Measurements from ENCODE around the gene TP53I3.

Gene TP53I3

GRCh38 chr2:24080701-24081100 is 3.9 kb downstream of the TP53I3 start:
- CTCF ChIA-PET, result interaction anchor here (0.8 kb wide), 1 partner anchor 156 kb away, joined by 3 read pairs; no protein-coding TSS in a partner anchor
- no peak for TF ChIP-seq CTBP1 (IDR thresholded peaks at IDR 0.05; ENCODE audit: borderline replicate concordance)
- no peak for TF ChIP-seq ELF4 (IDR thresholded peaks at IDR 0.05)
- TF ChIP-seq ARNT (IDR thresholded peaks at IDR 0.05), result no peak
- TF ChIP-seq FOXA1 (IDR thresholded peaks at IDR 0.05), result no peak
- TF ChIP-seq LEF1 (IDR thresholded peaks at IDR 0.05; ENCODE audit: borderline replicate concordance), result no peak
- TF ChIP-seq HDGF (IDR thresholded peaks at IDR 0.05; ENCODE audit: borderline replicate concordance), result no peak
- no peak for TF ChIP-seq NFRKB (IDR thresholded peaks at IDR 0.05)
- no peak for TF ChIP-seq TARDBP (IDR thresholded peaks at IDR 0.05)
- TF ChIP-seq SP1 (IDR thresholded peaks at IDR 0.05), result no peak
- no peak for TF ChIP-seq PKNOX1 (IDR thresholded peaks at IDR 0.05)
- POLR2A ChIA-PET, result interaction anchor here (1.1 to 1.2 kb wide), 2 partner anchors 34 to 154 kb away, joined by 4 to 5 read pairs; partner anchors contain the start of genes ATAD2B and WDCP
- no peak for DNase-seq (ENCODE audit: extremely low spot score)

GRCh38 chr2:24077879-24078278 is 6.8 kb downstream of the TP53I3 start:
- ChIA-PET POLR2A (interaction anchor here (2.2 kb wide), 1 partner anchor 151 kb away, joined by 20 read pairs; the partner anchor contains the start of gene ATAD2B), CTCF (no interaction called here)
- no peak for DNase-seq (ENCODE audit: extremely low spot score)
- no peak for TF ChIP-seq ZNF384 (IDR thresholded peaks at IDR 0.05)
- TF ChIP-seq FOXM1 (IDR thresholded peaks at IDR 0.05; ENCODE audit: borderline replicate concordance), result no peak
- no peak for TF ChIP-seq PKNOX1 (IDR thresholded peaks at IDR 0.05)
- TF ChIP-seq HDGF (IDR thresholded peaks at IDR 0.05; ENCODE audit: borderline replicate concordance), result no peak
- TF ChIP-seq ELF4 (IDR thresholded peaks at IDR 0.05), result no peak
- no peak for TF ChIP-seq FOXA1 (IDR thresholded peaks at IDR 0.05)
- TF ChIP-seq SP1 (IDR thresholded peaks at IDR 0.05), result no peak
- no peak for TF ChIP-seq CTBP1 (IDR thresholded peaks at IDR 0.05; ENCODE audit: borderline replicate concordance)
- no peak for TF ChIP-seq ARNT (IDR thresholded peaks at IDR 0.05)
- no peak for TF ChIP-seq L3MBTL2 (conservative IDR thresholded peaks at IDR 0.05)
- TF ChIP-seq SUZ12 (IDR thresholded peaks at IDR 0.05), result no peak
- TF ChIP-seq FOXK2 (IDR thresholded peaks at IDR 0.05), result no peak
- TF ChIP-seq BHLHE40 (IDR thresholded peaks at IDR 0.05; ENCODE audit: borderline replicate concordance), result no peak

- DNase-seq (ENCODE audit: extremely low spot score), result no peak
- no peak for TF ChIP-seq FOXA1 (IDR thresholded peaks at IDR 0.05)
- TF ChIP-seq BHLHE40 (IDR thresholded peaks at IDR 0.05; ENCODE audit: borderline replicate concordance), result no peak
- no peak for TF ChIP-seq ZNF384 (IDR thresholded peaks at IDR 0.05)
- TF ChIP-seq HDGF (IDR thresholded peaks at IDR 0.05; ENCODE audit: borderline replicate concordance), result no peak
- no peak for TF ChIP-seq ELF4 (IDR thresholded peaks at IDR 0.05)
- TF ChIP-seq FOXM1 (IDR thresholded peaks at IDR 0.05; ENCODE audit: borderline replicate concordance), result no peak
- no peak for TF ChIP-seq PKNOX1 (IDR thresholded peaks at IDR 0.05)
- TF ChIP-seq NFRKB (IDR thresholded peaks at IDR 0.05), result no peak
Observed at GRCh38 chr2:24077535-24077877, 7.1 kb downstream of the TP53I3 start.

GRCh38 chr2:24076849-24077534 is 7.6 kb downstream of the TP53I3 start:
- POLR2A ChIA-PET, result interaction anchor here (0.8 to 2.4 kb wide), 10 partner anchors 11 to 284 kb away, joined by 3 to 27 read pairs (median 7); partner anchors contain the start of genes ATAD2B, FAM228B, FKBP1B and ITSN2
- peak; percentile 7 for DNase-seq (ENCODE audit: extremely low spot score)
- CTCF ChIA-PET, result no interaction called here

More at GRCh38 chr2:24077535-24077877, 7.1 kb downstream of the TP53I3 start:
- CTCF ChIA-PET, result no interaction called here
- POLR2A ChIA-PET, result interaction anchor here (2.2 to 2.4 kb wide), 2 partner anchors 30 to 151 kb away, joined by 20 to 27 read pairs; partner anchors contain the start of genes ATAD2B and WDCP

GRCh38 chr2:24075915-24076848 is 8.5 kb downstream of the TP53I3 start, which contains the start of gene SF3B6:
Gene SF3B6, minus strand, starts transcription at chr2:24076326. Its CDS starts 97 bp downstream, at chr2:24076229.
- POLR2A ChIA-PET, result interaction anchor here (0.7 to 2.4 kb wide), 14 partner anchors 8 to 287 kb away, joined by 3 to 27 read pairs (median 6); partner anchors contain the start of genes ATAD2B, FAM228B, FKBP1B and ITSN2
- DNase-seq (ENCODE audit: extremely low spot score), result peak; percentile 93
- TF ChIP-seq HDGF (IDR thresholded peaks at IDR 0.05; ENCODE audit: borderline replicate concordance) (no peak), NFRKB (IDR thresholded peaks at IDR 0.05) (peak; percentile 30; the same call in 1 of the 2 replicates), ELF4 (IDR thresholded peaks at IDR 0.05) (peak; percentile 85), ARNT (IDR thresholded peaks at IDR 0.05) (peak; percentile 62; the same call in 1 of the 2 replicates), FOXK2 (IDR thresholded peaks at IDR 0.05) (peak; percentile 78), PKNOX1 (IDR thresholded peaks at IDR 0.05) (peak; percentile 69), TARDBP (IDR thresholded peaks at IDR 0.05) (no peak), CTBP1 (IDR thresholded peaks at IDR 0.05; ENCODE audit: borderline replicate concordance) (peak; percentile 84; the same call in 1 of the 2 replicates)
- CTCF ChIA-PET, result interaction anchor here (0.8 kb wide), 1 partner anchor 714 kb away, joined by 3 read pairs; no protein-coding TSS in a partner anchor

More at GRCh38 chr2:24076849-24077534, 7.6 kb downstream of the TP53I3 start:
- TF ChIP-seq NFRKB (IDR thresholded peaks at IDR 0.05) (no peak), L3MBTL2 (conservative IDR thresholded peaks at IDR 0.05) (peak; percentile 41)

Data from HEK293T (cell line).